Stimulated activated effector memory CD8-positive, alpha-beta T cell treated with anti-CD3 and anti-CD28 coated beads, Interleukin-12 subunit alpha, Interleukin-12 subunit beta, amount 100 ng/mL, for 72 hours (primary cell): Measurements from ENCODE around the gene EGR2.
A peak's percentile ranks its signal among the peaks of the same experiment; 100 is the strongest.

Experiments
- ATAC-seq: fragments of 150-1000 bp; cut with Tn5 transposase; 2 replicates; pipeline ENCODE4 v1.10.0; 2021
- DNase-seq, 2 donors: peaks; one replicate each; pipeline ENCODE4 v3.0.0; 2021 to 2022; ENCODE audit warnings: low spot score in 2 of 2
- H3K27ac Mint-ChIP-seq: one replicate; pipeline ENCODE4 v1.8.0; 2022; ENCODE audit warnings: mild to moderate bottlenecking, mixed read lengths
- H3K36me3 Mint-ChIP-seq: one replicate; pipeline ENCODE4 v1.8.0; 2022; ENCODE audit warnings: mild to moderate bottlenecking, mixed read lengths
- H3K4me1 Mint-ChIP-seq: one replicate; pipeline ENCODE4 v1.8.0; 2022; ENCODE audit warnings: mixed read lengths
- H3K4me3 Mint-ChIP-seq: one replicate; pipeline ENCODE4 v1.8.0; 2022; ENCODE audit warnings: mild to moderate bottlenecking, mixed read lengths
- H3K9me3 Mint-ChIP-seq: one replicate; pipeline ENCODE4 v1.8.0; 2022; ENCODE audit warnings: mixed read lengths

The EGR2 gene

DNA sequence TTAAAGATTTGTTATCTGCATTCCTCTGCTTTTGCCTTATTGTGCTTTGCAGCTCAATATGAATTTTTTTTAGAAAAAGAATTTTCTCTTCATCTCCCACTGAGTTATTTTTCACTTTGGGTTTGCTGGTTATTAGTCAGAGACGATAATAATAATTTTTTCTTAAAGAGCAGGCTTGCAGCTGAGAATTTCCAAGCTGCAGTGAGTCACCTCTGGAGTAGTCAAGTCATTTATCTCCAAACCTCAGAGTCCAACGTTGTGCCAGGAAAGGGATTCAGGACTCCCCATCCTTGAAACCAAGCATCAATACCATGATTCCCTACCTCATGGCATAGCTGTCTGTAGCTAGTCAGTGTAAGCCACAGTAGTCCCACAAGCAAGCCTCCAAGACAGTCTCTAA, 15.2 kb upstream of the EGR2 start:
- Mint-ChIP-seq H3K4me1 (no peaks in the 10 kb centered on the region), H3K36me3 (no peaks in the 10 kb centered on the region), H3K4me3 (no peak overlapping the region), H3K27ac (no peak overlapping the region), H3K9me3 (no peaks in the 10 kb centered on the region)
- ATAC-seq (no peak), DNase-seq (no peak)

DNA sequence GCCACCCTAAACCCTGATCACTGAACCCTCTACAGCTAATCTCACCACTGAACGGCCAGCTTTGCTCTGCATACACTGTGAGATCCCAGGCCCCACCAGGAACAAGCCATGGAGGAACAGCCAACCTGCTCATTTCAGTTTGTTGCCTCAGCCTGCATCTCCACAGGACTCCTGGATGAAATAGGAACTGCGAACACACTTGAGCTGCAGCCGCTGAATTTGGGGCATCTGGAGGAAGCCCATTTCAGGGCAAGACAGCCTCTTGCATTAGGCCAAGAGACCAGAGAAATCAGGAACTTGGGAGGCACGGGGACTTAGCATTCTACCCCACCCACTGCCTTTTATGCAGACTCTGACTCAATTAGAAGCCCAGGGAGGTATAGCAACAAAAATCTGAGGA, 14.5 kb upstream of the EGR2 start:
- no peak overlapping the region for H3K27ac Mint-ChIP-seq
- H3K4me1 Mint-ChIP-seq, result no peaks in the 10 kb centered on the region
- no peaks in the 10 kb centered on the region for H3K36me3 Mint-ChIP-seq
- H3K4me3 Mint-ChIP-seq, result no peak overlapping the region
- DNase-seq, result no peak
- ATAC-seq, result no peak
- no peaks in the 10 kb centered on the region for H3K9me3 Mint-ChIP-seq

DNA sequence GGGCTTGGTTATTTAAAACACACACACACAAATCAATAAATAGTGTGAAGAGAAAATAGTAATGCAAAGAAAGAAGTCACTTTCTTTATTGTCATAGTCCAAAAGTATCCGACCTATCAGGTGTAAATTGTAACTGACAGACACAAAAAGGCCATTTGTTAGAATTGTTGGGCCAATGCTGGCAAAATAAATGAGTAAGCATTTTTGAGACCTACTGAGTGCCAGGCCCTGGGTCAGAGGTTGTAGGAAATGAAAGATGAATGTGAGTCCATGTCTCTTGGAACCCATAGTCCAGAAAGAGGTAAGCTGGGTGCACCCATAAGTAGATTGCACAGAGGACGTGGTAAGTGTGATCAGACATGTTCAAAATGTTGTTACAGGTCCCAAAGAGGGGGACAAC, 13.5 kb upstream of the EGR2 start:
- H3K4me1 Mint-ChIP-seq, result no peaks in the 10 kb centered on the region
- H3K4me3 Mint-ChIP-seq, result no peak overlapping the region
- H3K9me3 Mint-ChIP-seq, result no peaks in the 10 kb centered on the region
- DNase-seq (no peak), ATAC-seq (no peak)
- H3K36me3 Mint-ChIP-seq, result no peaks in the 10 kb centered on the region
- no peak overlapping the region for H3K27ac Mint-ChIP-seq

DNA sequence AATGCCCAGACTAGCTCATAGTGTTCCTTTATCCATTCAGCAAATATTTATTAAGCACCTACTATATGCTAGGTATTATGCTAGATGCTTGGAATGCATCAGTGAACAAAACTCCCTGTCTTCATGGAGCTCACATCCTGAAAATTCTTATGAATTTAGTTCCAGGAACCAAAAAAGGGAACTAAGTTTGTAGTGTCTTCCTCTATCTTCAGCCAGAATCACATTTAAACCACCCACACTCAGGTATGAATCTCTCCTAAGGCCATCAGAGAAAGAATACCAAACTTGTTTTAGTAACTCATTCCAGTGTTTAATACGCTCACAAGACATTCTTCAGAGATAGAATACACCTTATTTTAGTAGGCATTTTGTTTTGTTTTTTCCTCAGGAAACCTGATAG, 10.1 kb upstream of the EGR2 start:
- ATAC-seq (no peak), DNase-seq (no peak)
- H3K4me3 Mint-ChIP-seq, result no peak overlapping the region
- no peaks in the 10 kb centered on the region for H3K4me1 Mint-ChIP-seq
- H3K9me3 Mint-ChIP-seq, result no peaks in the 10 kb centered on the region
- no peaks in the 10 kb centered on the region for H3K36me3 Mint-ChIP-seq
- H3K27ac Mint-ChIP-seq, result no peak overlapping the region

DNA sequence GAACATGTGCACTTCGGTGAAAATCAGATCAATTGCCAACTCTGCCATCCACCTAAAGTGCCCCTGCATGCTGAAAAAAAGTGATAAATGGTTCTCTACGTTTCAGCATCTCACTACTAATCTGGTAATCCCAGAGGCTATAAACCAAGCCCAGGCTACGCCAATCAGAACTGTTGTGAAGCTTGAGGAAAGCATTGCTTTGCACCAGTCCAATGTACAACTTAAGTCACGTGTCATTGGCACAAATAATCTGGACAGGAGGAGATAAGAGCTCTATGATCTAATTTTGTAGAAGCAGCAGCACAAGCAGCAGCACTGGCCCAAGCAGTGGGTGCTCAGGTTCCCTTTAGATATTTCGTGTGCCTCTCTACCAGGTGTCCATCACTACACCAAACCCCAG, 4.4 kb upstream of the EGR2 start:
- no peak for DNase-seq
- peaks cover 23% of the 10 kb centered on the region for H3K4me1 Mint-ChIP-seq
- H3K36me3 Mint-ChIP-seq, result peaks cover 29% of the 10 kb centered on the region
- no peak overlapping the region for H3K4me3 Mint-ChIP-seq
- H3K27ac Mint-ChIP-seq, result no peak overlapping the region
- no peaks in the 10 kb centered on the region for H3K9me3 Mint-ChIP-seq
- no peak for ATAC-seq

DNA sequence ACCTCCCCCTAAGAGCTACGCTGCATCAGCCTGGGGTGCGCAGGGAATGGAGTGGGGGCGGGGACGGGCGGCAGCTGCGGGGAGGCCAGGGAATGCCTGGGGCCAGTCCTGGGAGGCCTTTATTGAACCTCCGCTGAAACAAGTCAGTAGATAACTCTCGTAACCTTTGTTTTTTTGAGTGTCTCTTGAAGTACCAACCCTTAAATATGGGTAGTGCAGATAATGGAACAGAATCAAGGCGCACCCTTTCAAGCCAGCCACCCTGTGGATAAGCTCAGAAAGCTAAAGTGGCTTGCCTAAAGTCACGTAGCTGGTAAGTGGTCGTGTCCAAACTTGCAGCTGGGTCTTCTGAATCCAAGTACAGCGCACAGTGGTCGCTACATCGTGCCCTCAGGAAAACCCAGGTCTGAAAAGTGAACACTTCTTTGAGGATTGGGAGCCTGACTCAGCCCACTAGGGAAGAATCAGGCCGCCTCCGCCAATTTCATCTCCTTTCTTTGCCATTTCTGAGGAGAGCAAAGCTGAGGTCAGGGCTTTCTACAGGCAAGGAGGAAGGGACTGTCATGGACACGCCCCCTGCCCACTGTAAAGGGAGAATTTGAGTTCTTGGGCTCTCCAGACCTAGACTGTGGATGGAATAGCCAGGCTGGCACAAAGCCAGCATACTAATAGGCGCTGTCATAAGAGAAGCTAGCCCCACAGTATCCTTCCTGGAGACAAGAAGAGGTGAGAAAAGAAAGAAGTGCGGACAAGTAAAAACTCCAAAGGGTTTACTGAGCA, 3.2 kb upstream of the EGR2 start:
- DNase-seq, result no peak

DNA sequence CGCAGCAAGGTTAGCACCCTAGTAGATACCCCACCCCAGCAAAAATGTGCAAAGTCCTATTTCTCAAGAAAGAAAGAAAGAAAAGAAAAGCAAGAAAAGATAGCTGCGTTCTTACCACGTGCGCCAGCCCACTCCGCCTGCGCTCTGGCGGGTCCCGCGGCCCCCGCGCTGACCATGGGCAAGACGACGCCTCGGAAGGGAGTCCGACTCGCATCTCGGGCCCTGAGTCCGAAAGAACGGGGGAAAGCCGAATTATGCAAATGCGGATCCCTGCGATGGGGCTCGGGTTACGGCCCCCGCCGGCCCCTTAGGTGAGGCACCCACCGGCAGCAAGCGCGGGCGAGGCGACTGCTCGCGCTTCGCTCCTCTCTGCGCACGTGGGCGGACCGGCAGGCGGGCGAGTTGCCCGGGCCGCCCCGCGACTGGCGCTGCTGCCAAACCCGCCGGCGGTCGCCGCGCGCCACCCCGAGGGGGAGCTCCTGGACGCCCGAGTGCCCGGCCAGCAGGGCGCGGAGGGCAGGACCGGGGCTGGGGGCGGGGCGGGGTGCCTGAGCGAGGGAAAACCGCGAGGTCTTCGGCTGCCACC, 2.4 kb upstream of the EGR2 start:
- no peaks in the 10 kb centered on the region for H3K9me3 Mint-ChIP-seq
- H3K4me1 Mint-ChIP-seq, result peaks cover 34% of the 10 kb centered on the region
- ATAC-seq, result no peak
- H3K4me3 Mint-ChIP-seq, result peak overlapping the region; percentile 97
- H3K36me3 Mint-ChIP-seq, result peaks cover 50% of the 10 kb centered on the region
- peak; percentile 57 to 75 for DNase-seq
- H3K27ac Mint-ChIP-seq, result peak overlapping the region; percentile 95

More for the DNA sequence above, 3.2 kb upstream of the EGR2 start:
- ATAC-seq, result no peak
- H3K27ac Mint-ChIP-seq, result no peak overlapping the region
- H3K4me1 Mint-ChIP-seq, result peaks cover 26% of the 10 kb centered on the region
- H3K9me3 Mint-ChIP-seq, result no peaks in the 10 kb centered on the region
- H3K36me3 Mint-ChIP-seq, result peaks cover 42% of the 10 kb centered on the region
- peak overlapping the region; percentile 97 for H3K4me3 Mint-ChIP-seq

DNA sequence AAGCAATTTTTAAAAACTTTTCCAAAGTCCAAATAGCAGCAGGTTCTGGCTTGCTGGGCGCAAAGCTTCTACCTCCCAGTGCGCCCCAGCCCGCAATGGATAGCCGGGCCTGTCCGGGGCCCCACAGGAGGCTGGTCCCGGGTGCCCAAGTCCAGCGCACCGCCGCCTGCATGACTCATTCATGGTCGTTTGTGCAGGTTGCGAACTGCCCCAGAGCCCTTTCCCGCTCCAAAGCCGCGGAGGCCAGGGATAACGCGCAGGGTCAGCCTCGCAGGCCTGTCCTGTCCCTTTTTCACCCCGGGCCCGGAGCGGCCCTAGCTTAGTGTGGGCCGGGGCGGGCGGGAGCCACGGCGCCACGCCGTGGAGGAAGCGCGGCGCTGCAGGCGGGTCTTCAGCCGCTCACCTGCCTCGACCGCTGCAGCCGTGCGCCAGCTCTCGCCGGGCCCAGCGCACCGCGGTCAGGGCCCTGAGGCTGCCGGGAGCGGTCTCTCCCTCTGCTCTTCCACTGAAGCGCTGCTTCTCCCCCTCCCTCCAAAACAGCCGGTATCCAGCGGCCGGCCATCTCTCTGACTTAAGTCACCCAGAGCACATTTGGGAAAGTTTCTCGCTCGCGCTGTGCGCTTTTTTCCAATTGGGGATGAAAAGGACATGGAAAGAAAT, 1.7 kb upstream of the EGR2 start:
- peak; percentile 65 to 84 for DNase-seq
- ATAC-seq, result peak; percentile 57
- peak overlapping the region; percentile 97 for H3K4me3 Mint-ChIP-seq
- H3K27ac Mint-ChIP-seq, result peak overlapping the region; percentile 95
- H3K4me1 Mint-ChIP-seq, result peaks cover 41% of the 10 kb centered on the region
- peaks cover 56% of the 10 kb centered on the region for H3K36me3 Mint-ChIP-seq
- no peaks in the 10 kb centered on the region for H3K9me3 Mint-ChIP-seq

DNA sequence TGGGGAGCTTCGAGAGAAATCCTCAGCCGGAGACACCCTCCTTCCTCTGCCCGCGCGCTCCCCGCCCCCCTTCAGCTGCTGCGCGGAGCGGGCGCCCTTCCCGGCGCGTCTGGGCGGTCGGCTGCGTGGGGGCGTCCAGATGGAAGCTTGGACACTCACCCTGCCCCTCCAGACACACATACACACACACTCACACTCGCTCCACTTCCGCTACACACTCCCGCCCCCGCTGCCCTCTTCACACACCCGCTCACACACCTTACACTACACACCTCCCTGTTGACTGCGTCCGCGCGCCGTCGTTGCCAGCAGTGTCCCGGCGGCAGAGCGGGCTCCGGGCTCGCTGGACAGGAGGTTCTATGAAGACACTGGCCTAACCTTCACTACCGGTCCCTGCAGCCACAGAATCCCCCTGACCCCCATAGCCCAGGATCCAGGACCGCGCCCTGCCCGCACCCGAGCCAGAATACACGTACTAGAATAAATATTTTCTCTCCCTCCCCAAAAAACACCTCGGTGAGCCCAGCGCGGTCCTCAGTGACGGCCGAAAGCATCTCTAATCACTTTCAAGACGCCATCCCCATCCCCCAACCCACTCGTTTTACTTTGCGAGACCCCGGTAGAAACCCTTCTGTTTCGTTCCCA, 1.1 kb upstream of the EGR2 start:
- no peaks in the 10 kb centered on the region for H3K9me3 Mint-ChIP-seq
- H3K4me3 Mint-ChIP-seq, result peak overlapping the region; percentile 97
- peak; percentile 66 to 90 for DNase-seq
- H3K4me1 Mint-ChIP-seq, result peaks cover 47% of the 10 kb centered on the region
- peak overlapping the region; percentile 95 for H3K27ac Mint-ChIP-seq
- ATAC-seq, result peak; percentile 27
- peaks cover 63% of the 10 kb centered on the region for H3K36me3 Mint-ChIP-seq

DNA sequence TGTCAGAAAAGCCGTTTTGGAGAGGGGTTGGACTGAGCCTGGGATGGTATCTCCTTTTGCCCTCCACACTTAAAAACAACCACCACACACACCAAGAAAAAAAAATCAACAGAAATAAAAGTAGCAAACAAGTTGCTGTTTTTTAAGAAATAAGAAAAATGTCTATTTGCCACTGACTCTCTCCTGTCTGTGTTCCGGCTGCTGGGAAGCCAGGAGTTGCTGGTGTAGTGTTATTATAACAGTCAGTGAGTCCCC, 163 bp downstream of the EGR2 start:
- Mint-ChIP-seq H3K27ac (peak overlapping the region; percentile 95), H3K9me3 (no peaks in the 10 kb centered on the region), H3K4me1 (peaks cover 57% of the 10 kb centered on the region), H3K4me3 (peak overlapping the region; percentile 97), H3K36me3 (peaks cover 75% of the 10 kb centered on the region)
- no peak for DNase-seq
- ATAC-seq, result no peak

DNA sequence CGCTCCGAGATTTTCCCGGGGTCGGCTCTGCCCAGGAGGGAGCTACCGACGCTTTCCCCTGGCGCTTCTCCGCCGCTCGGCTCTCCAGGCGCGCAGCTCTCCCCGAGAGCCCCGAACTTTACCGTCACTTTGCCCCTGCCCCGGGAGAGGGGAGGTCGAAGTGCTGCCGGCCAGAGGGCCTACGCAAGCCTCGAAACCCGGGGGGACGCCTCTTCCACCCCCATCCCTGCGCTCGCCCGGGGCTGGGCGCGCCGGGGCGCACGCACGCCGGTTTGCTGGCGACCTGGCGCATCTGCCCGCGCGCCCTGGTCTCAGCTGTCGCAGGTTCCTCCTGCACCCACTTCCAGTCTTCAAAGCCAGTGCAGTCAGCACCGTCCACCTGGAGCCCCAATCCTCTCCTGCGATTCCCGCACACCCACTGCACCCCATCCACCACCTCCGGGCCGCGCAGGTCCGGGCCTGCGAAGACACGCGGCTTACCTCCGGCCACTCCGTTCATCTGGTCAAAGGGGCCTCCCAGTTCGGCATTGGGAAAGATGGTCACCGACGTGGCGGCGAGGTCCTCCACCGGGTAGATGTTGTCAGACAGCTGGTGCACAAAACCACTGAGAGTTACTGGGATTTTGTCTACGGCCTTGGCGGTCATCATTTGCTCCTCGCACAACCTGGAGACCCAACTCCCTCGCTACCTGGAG, 638 bp downstream of the EGR2 start:
- ATAC-seq (no peak), DNase-seq (peak; percentile 28 to 75)
- no peaks in the 10 kb centered on the region for H3K9me3 Mint-ChIP-seq
- H3K4me1 Mint-ChIP-seq, result peaks cover 62% of the 10 kb centered on the region
- H3K4me3 Mint-ChIP-seq, result peak overlapping the region; percentile 97
- peak overlapping the region; percentile 95 for H3K27ac Mint-ChIP-seq
- H3K36me3 Mint-ChIP-seq, result peaks cover 80% of the 10 kb centered on the region

DNA sequence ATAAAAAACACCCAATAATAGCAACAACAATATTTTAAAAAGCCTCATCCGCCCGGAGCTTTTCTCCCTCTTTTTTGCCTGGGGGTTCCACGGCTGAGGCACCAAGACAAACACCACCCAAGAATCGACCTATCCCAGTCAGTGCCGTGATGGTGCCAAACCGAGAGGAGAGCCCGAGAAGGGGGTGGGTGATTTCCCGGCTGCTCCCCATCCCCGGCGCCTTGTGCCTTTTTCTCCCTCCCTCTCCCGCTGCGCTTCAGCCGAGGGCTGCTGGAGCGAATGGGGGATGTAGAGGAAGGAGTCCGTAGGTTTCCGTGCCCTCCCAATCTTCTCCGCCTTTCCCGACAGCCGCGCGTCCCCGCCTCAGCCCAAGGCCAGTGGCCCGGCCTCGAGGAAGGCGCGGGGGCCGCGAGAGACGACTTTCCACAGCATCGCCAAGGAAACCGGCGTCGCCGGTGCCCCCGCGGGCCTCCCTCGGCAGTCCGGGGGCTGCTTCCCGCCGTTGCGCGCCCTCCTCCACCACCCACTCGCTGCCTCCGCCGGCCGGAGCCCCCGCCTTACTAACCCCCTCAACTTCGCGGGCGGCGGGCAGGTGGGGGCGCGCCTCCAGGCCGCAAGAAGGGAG, 1.3 kb downstream of the EGR2 start:
- H3K4me3 Mint-ChIP-seq, result peak overlapping the region; percentile 97
- DNase-seq (peak; percentile 25 to 69), ATAC-seq (no peak)
- H3K27ac Mint-ChIP-seq, result peak overlapping the region; percentile 95
- peaks cover 87% of the 10 kb centered on the region for H3K36me3 Mint-ChIP-seq
- no peaks in the 10 kb centered on the region for H3K9me3 Mint-ChIP-seq
- H3K4me1 Mint-ChIP-seq, result peaks cover 65% of the 10 kb centered on the region

DNA sequence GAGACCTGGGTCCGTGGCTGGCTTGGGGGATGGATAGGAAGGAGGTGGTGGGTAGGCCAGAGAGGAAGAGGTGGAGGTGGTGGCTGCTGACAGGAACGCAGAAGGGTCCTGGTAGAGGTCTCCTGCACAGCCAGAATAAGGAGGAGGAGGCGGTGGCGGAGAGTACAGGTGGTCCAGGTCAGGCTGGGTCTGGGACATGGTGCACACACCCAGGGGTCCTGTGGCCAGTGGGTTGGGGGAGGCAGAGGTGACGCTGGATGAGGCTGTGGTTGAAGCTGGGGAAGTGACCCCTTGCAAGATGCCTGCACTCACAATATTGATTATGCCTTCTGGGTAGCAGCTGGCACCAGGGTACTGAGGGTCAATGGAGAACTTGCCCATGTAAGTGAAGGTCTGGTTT, 2.2 kb downstream of the EGR2 start:
- Mint-ChIP-seq H3K4me3 (peak overlapping the region; percentile 97), H3K27ac (peak overlapping the region; percentile 95), H3K9me3 (no peaks in the 10 kb centered on the region), H3K4me1 (peaks cover 61% of the 10 kb centered on the region), H3K36me3 (peaks cover 91% of the 10 kb centered on the region)
- DNase-seq (peak in 1 of 2 donors; percentile 60), ATAC-seq (no peak)

DNA sequence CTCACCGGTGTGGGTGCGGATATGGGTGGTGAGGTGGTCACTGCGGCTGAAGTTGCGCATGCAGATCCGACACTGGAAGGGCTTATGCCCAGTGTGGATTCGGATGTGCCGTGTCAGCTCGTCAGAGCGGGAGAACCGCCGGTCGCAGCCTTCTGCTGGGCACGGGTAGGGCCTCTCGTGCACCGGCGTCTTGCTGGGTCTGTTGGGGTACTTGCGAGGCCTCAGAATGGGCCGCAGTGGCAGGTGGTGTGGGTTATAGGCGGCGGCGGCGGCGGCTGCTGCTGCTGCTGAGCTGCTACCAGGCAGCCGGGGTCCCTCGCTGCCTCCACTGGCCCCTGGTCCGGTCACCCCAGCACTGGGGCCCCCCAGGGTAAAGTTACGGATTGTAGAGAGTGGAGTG, 2.7 kb downstream of the EGR2 start:
- Mint-ChIP-seq H3K36me3 (peaks cover 96% of the 10 kb centered on the region), H3K4me1 (peaks cover 63% of the 10 kb centered on the region), H3K27ac (peak overlapping the region; percentile 95), H3K4me3 (peak overlapping the region; percentile 97), H3K9me3 (no peaks in the 10 kb centered on the region)
- no peak for ATAC-seq
- DNase-seq, result no peak
